Activated T-helper 17 cell treated with anti-CD3 and anti-CD28 coated beads, Interleukin-2, amount 50 U/mL, for 72 hours (primary cell): Measurements from ENCODE around the gene COL10A1. TPM values are rescaled to one million over a fixed set of nuclear protein-coding genes. Genes with fewer than 3 reads are reported as not detected.
"Not testable (repeated sequence)": the region's sequence is repeated elsewhere in the genome, so short reads cannot be mapped to it uniquely, and the experiment has no call there.

Experiments
- ATAC-seq: fragments of 150-1000 bp; cut with Tn5 transposase; replicated peaks from 2 replicates; pipeline ENCODE4 v1.10.0; 2021; ENCODE audit warnings: mild to moderate bottlenecking, moderate library complexity
- H3K27ac Mint-ChIP-seq: one replicate; pipeline ENCODE4 v1.8.0; 2022; ENCODE audit warnings: mixed read lengths
- H3K27me3 Mint-ChIP-seq: one replicate; pipeline ENCODE4 v1.8.0; 2022; ENCODE audit warnings: mixed read lengths
- H3K36me3 Mint-ChIP-seq: one replicate; pipeline ENCODE4 v1.8.0; 2022; ENCODE audit warnings: low read depth, mild to moderate bottlenecking, mixed read lengths
- H3K4me1 Mint-ChIP-seq: one replicate; pipeline ENCODE4 v1.8.0; 2022; ENCODE audit warnings: mixed read lengths
- H3K4me3 Mint-ChIP-seq: one replicate; pipeline ENCODE4 v1.8.0; 2022; ENCODE audit warnings: mild to moderate bottlenecking, mixed read lengths
- H3K9me3 Mint-ChIP-seq: one replicate; pipeline ENCODE4 v1.8.0; 2022; ENCODE audit warnings: mixed read lengths
- total RNA-seq, 2 donors: library from RNA; stranded (reverse); gene quantifications; one replicate each; pipeline ENCODE4 v1.2.3, GENCODE V29; 2022

Gene COL10A1
- total RNA-seq, 2 donors from 2014 or later = not detected

- Mint-ChIP-seq H3K4me3 (peak overlapping the region; percentile 34), H3K36me3 (peaks cover 39% of the 10 kb centered on the region), H3K4me1 (peaks cover 35% of the 10 kb centered on the region), H3K27ac (no peak overlapping the region), H3K9me3 (no peaks in the 10 kb centered on the region), H3K27me3 (no peaks in the 10 kb centered on the region)
- no peak for ATAC-seq
Observed at GRCh38 chr6:116105247-116105646, 20.7 kb downstream of the COL10A1 start.

DNA sequence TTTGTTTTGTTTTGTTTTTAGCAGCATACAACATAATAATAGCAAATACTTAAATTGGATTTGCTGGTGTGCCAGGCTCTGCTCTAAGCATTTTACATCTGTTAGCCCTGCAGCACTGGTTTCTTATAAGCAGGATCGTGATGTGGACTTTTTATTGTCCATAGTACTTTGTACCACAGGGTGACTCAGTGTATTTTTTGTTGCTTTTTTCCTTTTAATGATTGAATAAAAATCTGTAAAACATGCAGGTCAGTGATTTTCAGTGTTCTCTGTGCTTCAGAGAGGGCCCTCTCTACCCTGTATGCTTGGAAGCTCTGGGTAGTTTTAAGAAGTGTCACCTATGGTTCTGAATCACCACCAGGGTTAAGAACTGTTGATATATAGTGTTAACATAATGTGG, 21.3 kb downstream of the COL10A1 start:
- ATAC-seq = no peak
- Mint-ChIP-seq H3K9me3 (no peaks in the 10 kb centered on the region), H3K27me3 (no peaks in the 10 kb centered on the region), H3K36me3 (peaks cover 34% of the 10 kb centered on the region), H3K4me3 (peak overlapping the region; percentile 34), H3K4me1 (peaks cover 35% of the 10 kb centered on the region), H3K27ac (peak overlapping the region; percentile 18)

DNA sequence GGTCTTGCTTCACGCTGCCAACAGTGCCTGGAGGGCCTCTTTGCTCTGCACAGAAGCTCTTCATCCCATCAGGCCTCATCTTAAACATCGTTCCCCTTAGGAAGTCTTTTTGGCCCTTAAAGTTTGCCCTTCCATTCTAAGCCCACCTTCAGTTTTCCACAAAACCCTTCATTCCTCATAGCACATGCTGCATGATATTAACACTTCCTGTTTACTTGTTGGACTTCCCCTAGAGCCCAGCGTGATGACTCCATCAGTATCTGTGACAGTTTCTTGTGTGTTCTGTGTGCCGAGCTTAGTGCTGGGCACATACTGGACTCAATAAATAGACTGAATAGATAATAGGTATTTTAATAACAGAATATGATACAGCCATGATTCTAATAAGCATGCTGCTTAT, 23.1 kb downstream of the COL10A1 start:
- no peak for ATAC-seq
- Mint-ChIP-seq H3K36me3 (peaks cover 18% of the 10 kb centered on the region), H3K27ac (peak overlapping the region; percentile 61), H3K4me1 (peaks cover 35% of the 10 kb centered on the region), H3K27me3 (no peaks in the 10 kb centered on the region), H3K9me3 (no peaks in the 10 kb centered on the region), H3K4me3 (peak overlapping the region; percentile 95)

- H3K36me3 Mint-ChIP-seq = peaks cover 10% of the 10 kb centered on the region
- H3K9me3 Mint-ChIP-seq = no peaks in the 10 kb centered on the region
- no peaks in the 10 kb centered on the region for H3K27me3 Mint-ChIP-seq
- peak overlapping the region; percentile 61 for H3K27ac Mint-ChIP-seq
- H3K4me1 Mint-ChIP-seq = peaks cover 35% of the 10 kb centered on the region
- peak overlapping the region; percentile 95 for H3K4me3 Mint-ChIP-seq
- no peak for ATAC-seq
Observed at GRCh38 chr6:116101790-116102189, 24.1 kb downstream of the COL10A1 start.

DNA sequence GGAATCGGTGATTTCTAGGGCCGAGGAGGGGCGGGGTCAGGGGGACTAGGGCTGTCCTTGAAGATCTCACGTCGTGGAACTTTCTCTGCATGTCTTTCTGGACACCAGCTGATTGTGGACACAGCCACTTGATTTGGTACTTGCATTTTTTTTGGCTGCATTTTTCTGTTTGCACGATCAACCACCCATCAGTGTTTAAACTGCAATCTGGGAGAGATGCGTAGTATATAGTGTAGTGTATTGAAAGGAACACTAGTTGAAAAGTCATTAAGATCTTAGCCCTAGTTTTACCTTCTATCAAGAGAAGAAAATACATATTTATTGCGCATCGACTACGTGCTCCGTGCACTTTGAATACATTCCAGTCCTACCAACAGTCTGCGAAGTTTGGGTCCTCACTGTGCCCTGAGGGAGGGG, 24.6 kb downstream of the COL10A1 start:
- peak overlapping the region; percentile 95 for H3K4me3 Mint-ChIP-seq
- H3K27ac Mint-ChIP-seq = peak overlapping the region; percentile 61
- H3K27me3 Mint-ChIP-seq = no peaks in the 10 kb centered on the region
- peaks cover 35% of the 10 kb centered on the region for H3K4me1 Mint-ChIP-seq
- ATAC-seq = no peak
- no peaks in the 10 kb centered on the region for H3K9me3 Mint-ChIP-seq
- H3K36me3 Mint-ChIP-seq = peaks cover 6% of the 10 kb centered on the region

DNA sequence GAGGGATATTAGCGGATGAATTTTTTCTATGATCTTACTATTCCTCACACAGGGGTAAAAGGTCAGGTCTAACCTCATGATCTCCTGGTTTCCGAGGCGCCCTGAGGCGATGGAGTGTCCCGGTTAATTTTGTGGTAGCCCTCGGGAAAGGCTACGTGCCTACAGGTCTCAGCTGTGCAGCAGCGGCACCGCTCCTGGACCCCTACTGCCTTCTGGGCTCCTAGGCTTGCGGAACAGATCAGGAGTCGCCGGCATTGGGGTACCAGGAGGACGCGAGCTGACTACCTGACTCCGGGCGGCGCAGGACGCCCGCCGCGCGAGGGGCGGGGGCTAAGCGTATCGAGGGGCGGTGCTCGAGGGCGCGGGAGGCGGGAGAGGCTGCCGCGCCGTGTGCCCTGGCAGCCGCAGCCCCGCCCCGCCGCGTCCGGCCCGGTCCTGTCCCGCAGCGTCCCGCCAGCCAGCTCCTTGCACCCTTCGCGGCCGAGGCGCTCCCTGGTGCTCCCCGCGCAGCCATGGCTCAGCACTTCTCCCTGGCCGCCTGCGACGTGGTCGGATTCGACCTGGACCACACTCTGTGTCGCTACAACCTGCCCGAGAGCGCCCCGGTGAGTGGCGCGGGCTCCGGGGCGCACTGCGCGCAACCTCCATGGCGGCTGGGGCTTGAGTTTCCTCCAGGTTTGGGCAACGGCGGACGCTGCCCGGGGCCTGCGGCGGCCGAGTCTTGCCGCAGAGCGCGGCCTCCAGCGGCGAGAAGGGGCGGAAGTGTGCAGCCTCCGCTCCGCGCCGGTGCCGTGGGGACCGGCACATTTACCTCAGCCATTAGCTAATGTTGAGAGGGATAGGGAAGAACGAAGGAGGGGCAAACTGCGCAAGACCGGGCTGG, 25.3 kb downstream of the COL10A1 start, which contains the start of gene NT5DC1:
NT5DC1 (plus strand) TSS at position 435 of the 883 bp plus-strand sequence; CDS start at position 513, 78 bp downstream.
- peaks cover 30% of the 10 kb centered on the region for H3K4me1 Mint-ChIP-seq

GRCh38 chr6:116099036-116099435, 26.9 kb downstream of the COL10A1 start:
- peaks cover 6% of the 10 kb centered on the region for H3K36me3 Mint-ChIP-seq
- no peak overlapping the region for H3K4me3 Mint-ChIP-seq
- no peaks in the 10 kb centered on the region for H3K9me3 Mint-ChIP-seq
- H3K4me1 Mint-ChIP-seq = peaks cover 26% of the 10 kb centered on the region
- H3K27ac Mint-ChIP-seq = no peak overlapping the region
- no peaks in the 10 kb centered on the region for H3K27me3 Mint-ChIP-seq
- ATAC-seq = no peak

More for the DNA sequence above, 25.3 kb downstream of the COL10A1 start, which contains the start of gene NT5DC1:
- Mint-ChIP-seq H3K36me3 (peaks cover 6% of the 10 kb centered on the region), H3K27ac (peak within 1 kb of the TSS; percentile 87), H3K9me3 (no peaks in the 10 kb centered on the region), H3K27me3 (no peaks in the 10 kb centered on the region), H3K4me3 (peak within 1 kb of the TSS; percentile 95)
- peak; percentile 93 for ATAC-seq

DNA sequence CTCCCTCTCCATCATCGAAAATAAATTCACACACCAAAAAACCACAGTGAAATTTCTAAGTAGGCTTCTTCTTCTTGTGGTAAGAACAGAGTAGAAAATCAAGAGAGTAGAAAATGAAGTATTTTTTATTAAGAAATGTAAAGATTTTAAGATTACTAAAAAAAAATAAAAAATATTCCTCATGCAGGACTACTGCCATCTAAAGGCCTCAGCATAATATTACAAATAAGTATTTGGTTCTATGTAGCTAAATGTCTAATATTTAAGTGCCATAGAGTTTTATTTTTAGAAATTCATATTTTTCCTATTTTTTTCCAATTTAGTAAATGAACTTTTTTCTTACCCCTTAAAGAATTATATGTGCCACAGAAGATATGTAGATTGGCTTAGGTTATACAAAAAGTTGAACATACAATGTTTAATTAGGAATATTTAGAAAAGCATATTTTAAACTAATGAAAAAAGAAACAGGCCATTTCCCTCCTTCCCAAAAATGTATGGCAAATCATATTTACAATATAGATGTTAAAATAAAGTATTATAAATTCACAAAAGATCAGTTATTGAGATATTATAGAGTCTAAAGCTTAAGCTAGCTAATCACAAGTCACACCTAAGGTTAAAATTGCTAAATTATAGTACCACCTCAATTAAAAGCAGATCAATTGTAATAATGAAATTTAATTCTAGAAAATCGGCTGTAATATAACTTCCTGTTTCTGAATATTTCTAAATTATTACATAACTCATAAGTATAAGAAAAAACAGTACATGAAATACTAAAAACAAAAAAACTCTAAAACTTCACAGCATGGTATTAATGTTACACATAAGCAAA, 28.7 kb downstream of the COL10A1 start:
- no peaks in the 10 kb centered on the region for H3K27me3 Mint-ChIP-seq
- H3K4me3 Mint-ChIP-seq = no peak overlapping the region
- H3K9me3 Mint-ChIP-seq = no peaks in the 10 kb centered on the region
- no peak for ATAC-seq
- no peaks in the 10 kb centered on the region for H3K36me3 Mint-ChIP-seq
- peaks cover 9% of the 10 kb centered on the region for H3K4me1 Mint-ChIP-seq
- H3K27ac Mint-ChIP-seq = no peak overlapping the region

DNA sequence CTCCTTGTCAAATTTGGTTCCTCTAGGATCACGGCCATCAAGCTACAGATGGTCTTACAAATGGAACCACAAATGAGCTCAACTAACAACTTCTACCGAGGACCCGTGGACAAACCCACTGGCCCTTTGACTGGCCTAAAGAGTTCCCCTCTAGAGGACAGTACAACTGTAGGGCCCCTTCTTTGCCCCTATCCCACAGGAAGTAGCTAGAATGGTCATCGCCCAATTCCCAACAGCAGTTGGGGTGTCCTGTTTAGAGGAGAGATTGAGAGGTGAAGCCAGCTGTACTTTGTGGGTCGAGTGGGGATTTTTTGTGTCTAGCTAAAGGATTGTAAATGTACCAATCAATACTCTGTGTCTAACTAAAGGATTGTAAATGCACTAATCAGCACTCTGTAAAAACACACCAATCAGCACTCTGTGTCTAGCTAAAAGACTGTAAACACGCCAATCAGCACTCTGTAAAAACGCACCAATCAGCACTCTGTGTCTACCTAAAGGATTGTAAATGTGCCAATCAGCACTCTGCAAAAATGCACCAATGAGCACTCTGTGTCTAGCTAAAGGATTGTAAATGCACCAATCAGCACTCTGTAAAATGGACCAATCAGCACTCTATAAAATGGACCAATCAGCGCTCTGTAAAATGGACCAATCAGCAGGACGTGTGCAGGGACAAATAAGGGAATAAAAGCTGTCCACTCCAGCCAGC, 29.7 kb downstream of the COL10A1 start:
- not testable (repeated sequence) for H3K4me1 Mint-ChIP-seq, ATAC-seq, H3K36me3 Mint-ChIP-seq, H3K4me3 Mint-ChIP-seq, H3K9me3 Mint-ChIP-seq, H3K27me3 Mint-ChIP-seq, H3K27ac Mint-ChIP-seq

DNA sequence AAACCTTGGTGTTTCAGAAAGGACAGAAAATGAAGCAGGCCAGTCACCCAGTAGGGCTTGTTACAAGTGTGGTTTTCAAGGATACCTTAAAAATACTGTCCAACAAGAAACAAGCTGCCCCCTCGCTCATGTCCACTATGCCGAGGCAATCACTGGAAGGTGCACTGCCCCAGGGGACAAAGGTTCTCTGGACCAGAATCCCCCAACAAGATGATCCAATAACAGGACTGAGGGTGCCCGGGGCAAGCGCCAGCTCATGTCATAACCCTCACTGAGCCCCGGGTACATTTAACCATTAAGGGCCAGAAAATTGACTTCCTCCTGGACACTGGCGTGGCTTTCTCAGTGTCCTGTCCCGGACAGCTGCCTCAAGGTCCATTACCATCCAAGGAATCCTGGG, 31.9 kb downstream of the COL10A1 start:
- Mint-ChIP-seq H3K4me3 (no peak overlapping the region), H3K9me3 (no peaks in the 10 kb centered on the region)

DNA sequence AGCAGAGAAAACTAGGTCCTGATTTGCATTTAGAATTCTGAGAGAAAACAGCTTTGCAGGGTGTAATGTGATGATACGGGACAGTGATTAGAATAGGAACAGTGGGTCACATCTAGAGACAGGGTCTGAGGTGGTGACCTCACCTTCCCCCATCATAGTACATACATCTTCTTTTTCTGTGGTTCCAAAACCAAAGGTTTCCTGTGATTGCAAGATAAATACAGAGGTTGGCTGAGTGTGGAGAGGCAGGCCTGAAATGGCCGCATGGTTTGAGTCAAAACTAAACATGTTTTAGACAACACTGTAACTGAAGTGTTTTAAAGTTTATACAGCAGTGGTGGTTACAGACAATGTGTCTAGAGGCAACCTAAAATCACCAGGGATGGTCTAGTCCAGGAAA, 35.7 kb downstream of the COL10A1 start:
- no peak overlapping the region for H3K27ac Mint-ChIP-seq

More for the DNA sequence above, 31.9 kb downstream of the COL10A1 start:
- no peaks in the 10 kb centered on the region for H3K27me3 Mint-ChIP-seq
- H3K36me3 Mint-ChIP-seq = no peaks in the 10 kb centered on the region
- H3K27ac Mint-ChIP-seq = no peak overlapping the region
- H3K4me1 Mint-ChIP-seq = no peaks in the 10 kb centered on the region
- no peak for ATAC-seq

DNA sequence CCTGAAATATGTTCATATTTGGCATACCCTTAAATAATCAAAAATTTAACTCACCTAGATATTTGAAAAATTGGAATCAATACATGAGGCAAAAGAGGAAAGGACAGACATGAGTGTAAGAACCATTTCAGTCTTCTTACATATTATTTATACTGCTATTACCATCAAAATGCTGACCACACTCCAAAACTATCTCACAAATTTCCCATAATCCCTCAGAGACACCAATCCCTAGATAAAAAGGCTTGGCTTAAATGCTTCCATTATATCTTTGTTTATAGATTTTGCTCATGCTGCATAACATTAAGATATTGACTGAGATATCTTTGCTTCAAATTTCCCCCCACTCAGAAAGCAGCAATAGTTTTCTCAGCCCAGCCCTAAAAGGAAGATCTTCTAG, 37.0 kb downstream of the COL10A1 start:
- H3K9me3 Mint-ChIP-seq = no peaks in the 10 kb centered on the region
- H3K27me3 Mint-ChIP-seq = peaks cover 6% of the 10 kb centered on the region
- no peak overlapping the region for H3K27ac Mint-ChIP-seq
- no peaks in the 10 kb centered on the region for H3K36me3 Mint-ChIP-seq
- H3K4me1 Mint-ChIP-seq = no peaks in the 10 kb centered on the region
- no peak for ATAC-seq
- H3K4me3 Mint-ChIP-seq = no peak overlapping the region

More for the DNA sequence above, 35.7 kb downstream of the COL10A1 start:
- Mint-ChIP-seq H3K36me3 (no peaks in the 10 kb centered on the region), H3K27me3 (no peaks in the 10 kb centered on the region), H3K4me3 (no peak overlapping the region), H3K4me1 (no peaks in the 10 kb centered on the region), H3K9me3 (no peaks in the 10 kb centered on the region)
- ATAC-seq = peak; percentile 77

DNA sequence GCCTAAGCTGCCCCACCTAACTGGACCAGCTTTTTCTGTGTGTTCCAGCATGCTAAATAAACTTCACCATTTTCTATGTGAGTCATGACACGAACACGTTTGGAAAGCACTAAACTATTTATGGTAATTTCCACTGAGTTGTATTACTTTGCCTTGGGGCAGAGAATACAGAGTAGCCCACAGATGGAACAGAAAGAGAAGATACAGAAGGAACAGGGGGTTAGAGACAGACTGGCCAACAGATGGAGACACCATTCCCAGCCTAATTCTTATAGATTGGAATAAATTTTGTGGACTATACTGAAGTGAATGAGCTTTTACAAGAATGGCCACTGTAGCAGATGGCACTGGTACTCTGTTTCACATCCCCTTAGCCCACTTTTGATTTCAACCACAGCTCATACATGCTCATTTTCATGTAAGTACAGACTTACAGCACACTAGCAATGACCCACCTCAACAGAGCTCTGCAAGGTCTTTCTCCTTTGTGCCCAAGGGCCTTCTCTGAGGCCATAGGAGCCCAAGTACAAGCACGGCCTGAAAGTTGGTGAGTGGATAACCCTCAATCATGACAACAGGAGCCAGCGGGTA, 38.4 kb downstream of the COL10A1 start:
- Mint-ChIP-seq H3K36me3 (no peaks in the 10 kb centered on the region), H3K27me3 (peaks cover 13% of the 10 kb centered on the region), H3K4me1 (no peaks in the 10 kb centered on the region), H3K4me3 (no peak overlapping the region), H3K9me3 (no peaks in the 10 kb centered on the region), H3K27ac (no peak overlapping the region)
- ATAC-seq = peak; percentile 35

DNA sequence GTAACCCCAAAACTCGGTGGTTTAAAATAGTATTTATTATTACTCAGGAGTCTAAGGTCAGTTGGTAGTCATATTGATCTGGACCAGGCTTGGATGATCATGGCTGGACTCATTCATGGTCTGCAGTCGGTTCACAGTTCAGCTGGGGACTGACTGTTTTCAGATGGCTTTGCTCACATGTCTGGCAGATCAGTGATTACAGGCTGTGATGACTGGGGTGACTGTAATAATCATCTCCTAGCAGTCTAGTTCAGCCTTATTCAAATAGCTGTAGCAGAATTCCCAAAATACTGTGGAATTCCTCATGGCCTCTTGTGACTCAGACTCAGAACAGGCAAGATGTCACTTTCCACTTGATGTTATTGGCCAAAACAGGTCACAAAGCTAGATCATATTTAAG, 41.6 kb downstream of the COL10A1 start:
- Mint-ChIP-seq H3K27me3 (peaks cover 26% of the 10 kb centered on the region), H3K9me3 (no peaks in the 10 kb centered on the region), H3K36me3 (no peaks in the 10 kb centered on the region), H3K4me3 (no peak overlapping the region), H3K4me1 (no peaks in the 10 kb centered on the region), H3K27ac (no peak overlapping the region)
- no peak for ATAC-seq
